DOHH2 (cell line): ENCODE measurements around the gene NBEA.

Source experiments
- EZH2phosphoT487 ChIP-seq: fragments of 200-600 bp; sonication (generic); IDR thresholded peaks from 2 replicates; pipeline ENCODE4 v1.6.1; 2017; ENCODE audit warnings: borderline replicate concordance, mild to moderate bottlenecking, antibody characterized with exemption, low read length, moderate library complexity, mixed read lengths
- TF ChIP-seq, protein P1 (sequence below): fragments of 200-600 bp; sonication (generic); IDR thresholded peaks from one replicate; pipeline ENCODE4 v1.5.1; 2014; ENCODE audit warnings: antibody characterized with exemption, mild to moderate bottlenecking, low read depth, low read length; ENCODE audit not compliant: poor library complexity, severe bottlenecking

DNA sequence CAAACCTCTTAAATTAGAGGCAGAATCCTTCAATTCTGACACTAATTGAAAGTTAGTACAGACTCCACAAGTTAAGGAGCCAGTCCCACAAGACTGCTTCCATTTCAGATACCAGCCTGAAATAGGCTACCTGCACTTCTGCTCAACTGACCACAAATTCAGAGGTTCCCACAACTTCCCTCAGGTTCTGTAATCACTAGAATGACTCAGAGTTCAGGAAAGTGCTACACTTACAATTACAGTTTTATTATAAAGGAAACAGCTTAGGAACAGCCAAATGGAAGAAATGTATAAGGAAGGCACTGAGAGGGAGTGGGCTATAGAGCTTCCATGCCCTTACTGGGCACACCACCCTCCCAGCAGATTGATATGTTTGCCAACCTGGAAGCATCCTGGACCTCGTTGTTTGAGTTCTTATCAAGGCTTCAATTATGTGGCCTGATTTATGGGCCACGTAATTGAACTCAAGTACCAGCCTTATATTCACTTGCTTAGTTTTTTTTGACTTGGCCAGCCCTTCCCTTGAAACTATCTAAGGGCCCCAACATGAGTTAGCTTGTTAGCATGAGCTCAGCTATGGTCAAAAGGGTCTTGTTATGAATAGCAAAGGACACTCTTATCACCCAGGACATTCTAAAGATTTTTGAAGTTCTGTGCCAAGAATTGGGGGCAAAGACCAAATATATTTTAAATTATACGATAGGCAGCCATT, 25.9 kb downstream of the NBEA start:
- TF ChIP-seq, protein P1, sequence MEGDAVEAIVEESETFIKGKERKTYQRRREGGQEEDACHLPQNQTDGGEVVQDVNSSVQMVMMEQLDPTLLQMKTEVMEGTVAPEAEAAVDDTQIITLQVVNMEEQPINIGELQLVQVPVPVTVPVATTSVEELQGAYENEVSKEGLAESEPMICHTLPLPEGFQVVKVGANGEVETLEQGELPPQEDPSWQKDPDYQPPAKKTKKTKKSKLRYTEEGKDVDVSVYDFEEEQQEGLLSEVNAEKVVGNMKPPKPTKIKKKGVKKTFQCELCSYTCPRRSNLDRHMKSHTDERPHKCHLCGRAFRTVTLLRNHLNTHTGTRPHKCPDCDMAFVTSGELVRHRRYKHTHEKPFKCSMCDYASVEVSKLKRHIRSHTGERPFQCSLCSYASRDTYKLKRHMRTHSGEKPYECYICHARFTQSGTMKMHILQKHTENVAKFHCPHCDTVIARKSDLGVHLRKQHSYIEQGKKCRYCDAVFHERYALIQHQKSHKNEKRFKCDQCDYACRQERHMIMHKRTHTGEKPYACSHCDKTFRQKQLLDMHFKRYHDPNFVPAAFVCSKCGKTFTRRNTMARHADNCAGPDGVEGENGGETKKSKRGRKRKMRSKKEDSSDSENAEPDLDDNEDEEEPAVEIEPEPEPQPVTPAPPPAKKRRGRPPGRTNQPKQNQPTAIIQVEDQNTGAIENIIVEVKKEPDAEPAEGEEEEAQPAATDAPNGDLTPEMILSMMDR: no peak
- no peak for TF ChIP-seq EZH2phosphoT487
